GM19467 (cell line): Measurements from ENCODE around the gene CNTNAP5.

Source experiments
- ATAC-seq: cut with Tn5 transposase; IDR thresholded peaks from one replicate; pipeline ENCODE4 v1.9.1; 2021; ENCODE audit warnings: mild to moderate bottlenecking, moderate library complexity; ENCODE audit not compliant: unreplicated experiment

Gene CNTNAP5

GRCh38 chr2:124053796-124054195 is 28.7 kb downstream of the CNTNAP5 start:
- no peak for ATAC-seq

DNA sequence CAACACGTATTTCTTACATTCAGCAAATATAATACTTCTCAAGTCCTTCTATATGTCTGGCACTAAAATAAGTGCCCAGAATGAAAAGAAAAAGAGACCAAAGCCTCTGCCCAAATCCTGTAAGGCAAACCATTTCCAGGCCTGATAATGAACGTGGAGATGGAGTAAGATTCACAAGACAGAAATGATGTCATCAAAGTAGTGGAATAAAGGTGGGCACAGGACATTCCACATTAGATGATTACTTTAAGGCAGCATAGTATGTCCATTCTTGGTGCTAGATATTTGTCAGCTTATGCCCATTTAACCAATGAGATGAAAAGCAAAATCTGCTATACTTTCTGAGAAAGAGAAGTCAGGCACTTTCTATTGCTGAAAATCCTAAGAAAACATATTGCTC is 38.5 kb downstream of the CNTNAP5 start:
- ATAC-seq: no peak

DNA sequence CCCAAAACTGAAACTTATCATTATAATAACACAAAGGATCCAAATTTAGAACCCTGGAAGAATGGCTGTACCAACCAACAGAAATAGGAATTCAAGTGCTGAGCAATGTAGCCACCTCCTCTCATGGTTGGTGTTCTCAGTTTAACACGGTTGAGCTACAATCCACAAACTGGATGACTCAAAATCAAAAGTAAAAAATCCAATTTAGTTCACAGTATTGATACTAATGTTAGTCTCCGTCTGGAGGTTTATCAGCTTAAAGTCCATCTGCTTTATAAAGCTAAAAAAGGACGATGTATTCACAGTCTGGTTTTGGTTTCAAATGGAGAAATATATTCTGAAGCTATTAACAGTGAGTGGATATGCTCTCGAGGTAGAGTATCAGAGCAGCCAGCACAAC is 40.5 kb downstream of the CNTNAP5 start:
- ATAC-seq: no peak

DNA sequence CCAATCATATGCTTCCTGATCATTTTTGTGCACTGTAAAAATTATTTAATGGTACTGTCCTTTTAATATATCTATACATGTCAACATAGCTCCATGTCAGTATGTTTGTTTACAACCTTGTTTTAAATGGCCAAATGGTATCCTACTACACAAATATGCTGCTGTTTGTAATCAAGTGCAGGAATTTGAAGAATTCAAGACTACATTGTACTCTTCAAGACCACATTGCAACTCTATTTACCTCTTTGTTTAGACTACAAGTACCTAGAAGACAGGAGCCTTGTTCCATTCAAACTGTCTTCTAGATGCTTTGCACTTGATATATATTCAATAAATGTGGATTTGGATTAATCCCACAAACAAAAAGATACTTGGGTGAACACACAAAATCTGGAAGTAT is 41.7 kb downstream of the CNTNAP5 start:
- no peak for ATAC-seq

GRCh38 chr2:124079045-124079444 is 54.0 kb downstream of the CNTNAP5 start:
- no peak for ATAC-seq

DNA sequence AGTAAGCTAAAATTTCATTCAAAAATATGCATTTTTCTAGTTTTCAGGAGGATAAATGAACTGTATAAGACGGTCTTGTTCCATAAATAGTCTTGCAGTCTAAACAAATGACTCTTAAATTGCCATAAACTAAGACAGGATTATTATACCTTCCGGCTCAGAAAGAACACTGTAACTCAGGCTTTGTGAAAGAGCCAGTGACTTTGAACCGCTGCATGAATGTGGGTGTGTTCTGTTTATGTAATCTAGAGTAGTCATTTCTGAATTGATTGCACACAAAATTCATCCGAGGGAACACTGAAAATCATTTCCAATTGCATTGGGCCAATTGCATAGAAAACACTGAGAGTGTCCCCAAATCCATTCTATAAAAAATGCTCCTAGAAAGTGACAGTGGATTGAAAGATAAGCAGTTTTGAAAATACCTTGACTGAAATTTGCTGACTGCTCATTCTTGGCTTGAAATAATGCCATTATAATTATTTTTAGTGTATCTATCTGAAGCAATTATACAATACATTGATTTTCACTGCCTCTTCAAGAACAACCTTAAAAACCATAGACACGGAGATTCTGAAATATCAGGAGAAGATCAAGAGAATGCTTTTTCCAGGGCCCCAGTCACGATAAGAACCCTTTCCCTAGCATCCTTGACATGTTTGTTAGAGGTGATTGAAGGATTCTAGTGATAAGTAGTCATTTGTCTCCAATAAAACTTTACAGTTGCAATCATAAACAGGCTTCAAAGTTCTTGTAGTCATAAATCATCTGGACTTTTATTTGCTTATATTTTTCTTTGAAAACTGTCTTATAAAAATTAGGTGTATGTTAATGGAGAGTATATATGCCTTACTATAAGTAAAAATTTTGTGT is 55.4 kb downstream of the CNTNAP5 start:
- ATAC-seq: no peak

- no peak for ATAC-seq
Observed at GRCh38 chr2:124081154-124081716, 56.1 kb downstream of the CNTNAP5 start.

DNA sequence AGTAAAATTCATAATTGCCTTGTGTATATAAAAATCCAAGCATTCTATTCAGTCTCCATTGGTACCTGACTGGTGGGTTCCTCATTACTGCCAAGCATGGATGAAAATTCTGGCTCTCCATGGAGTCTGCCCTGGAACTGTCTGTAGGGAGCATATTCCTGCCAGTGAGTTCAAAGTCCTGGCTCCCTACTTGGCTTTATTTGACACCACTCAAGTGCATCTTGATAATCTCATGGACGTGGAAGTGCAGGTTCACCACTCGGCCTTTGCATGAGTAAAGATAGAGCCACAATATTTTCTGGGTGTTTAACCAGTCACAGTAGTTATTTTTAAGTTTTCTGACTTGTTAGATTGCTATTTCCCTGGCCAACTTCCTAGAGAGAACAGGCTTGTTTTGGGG is 63.5 kb downstream of the CNTNAP5 start:
- ATAC-seq: no peak

GRCh38 chr2:124091721-124092120 is 66.6 kb downstream of the CNTNAP5 start:
- ATAC-seq: no peak

DNA sequence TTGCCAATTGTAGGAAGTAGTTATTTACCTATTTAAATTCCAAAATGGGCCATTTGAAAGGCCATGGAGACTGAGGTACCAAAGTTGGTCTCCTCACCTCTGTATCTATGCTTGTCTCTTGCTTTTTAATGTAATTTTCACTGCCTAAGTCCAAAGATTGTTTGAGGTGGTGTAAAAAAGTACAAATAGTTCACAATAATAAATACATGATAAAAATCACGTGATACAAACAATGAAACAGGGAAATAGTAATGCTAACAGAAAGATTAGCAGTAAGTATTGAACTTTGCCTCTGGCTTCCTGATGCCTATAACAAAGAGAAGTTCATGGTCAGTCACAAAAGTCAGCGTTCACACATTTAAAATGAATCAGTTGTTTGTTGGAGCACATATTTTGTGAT is 67.6 kb downstream of the CNTNAP5 start:
- ATAC-seq: no peak

GRCh38 chr2:124104914-124105313 is 79.8 kb downstream of the CNTNAP5 start:
- ATAC-seq: no peak

DNA sequence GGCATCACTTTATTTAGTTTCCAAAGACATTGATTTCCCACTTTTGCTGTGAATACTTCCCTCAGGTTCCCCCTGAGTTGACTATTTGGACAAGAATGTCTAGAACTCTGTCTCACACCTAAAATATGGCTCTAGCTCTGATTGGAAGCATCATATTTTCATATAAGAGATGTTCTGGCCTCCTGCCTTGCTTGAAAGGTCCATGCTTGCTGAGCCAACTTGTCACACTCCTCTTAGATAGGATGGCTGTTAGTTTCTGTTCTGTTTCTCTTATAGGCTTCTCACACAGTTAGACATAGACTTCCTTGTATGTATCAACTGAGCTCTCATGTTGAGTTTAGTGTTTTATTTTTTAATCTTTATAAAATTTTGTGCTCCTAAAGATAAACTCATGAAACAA is 87.1 kb downstream of the CNTNAP5 start:
- no peak for ATAC-seq

DNA sequence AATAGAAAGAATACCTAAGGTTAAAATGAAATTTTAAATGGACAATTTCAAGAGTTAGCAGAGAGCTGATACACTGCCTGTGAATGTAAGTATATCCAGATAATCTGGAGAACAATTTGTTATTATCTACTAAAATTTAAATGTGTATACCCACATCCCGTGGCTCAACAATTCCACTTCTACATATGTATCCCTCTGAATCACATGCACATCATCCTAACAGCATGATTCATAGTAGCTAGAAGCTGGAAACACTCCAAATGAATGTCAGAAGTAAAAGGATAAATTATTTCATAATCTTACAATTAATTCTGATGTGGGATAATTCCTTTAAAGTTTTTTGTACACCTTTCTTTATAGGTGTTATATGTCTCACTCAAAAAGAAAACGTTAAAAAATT is 87.9 kb downstream of the CNTNAP5 start:
- no peak for ATAC-seq

DNA sequence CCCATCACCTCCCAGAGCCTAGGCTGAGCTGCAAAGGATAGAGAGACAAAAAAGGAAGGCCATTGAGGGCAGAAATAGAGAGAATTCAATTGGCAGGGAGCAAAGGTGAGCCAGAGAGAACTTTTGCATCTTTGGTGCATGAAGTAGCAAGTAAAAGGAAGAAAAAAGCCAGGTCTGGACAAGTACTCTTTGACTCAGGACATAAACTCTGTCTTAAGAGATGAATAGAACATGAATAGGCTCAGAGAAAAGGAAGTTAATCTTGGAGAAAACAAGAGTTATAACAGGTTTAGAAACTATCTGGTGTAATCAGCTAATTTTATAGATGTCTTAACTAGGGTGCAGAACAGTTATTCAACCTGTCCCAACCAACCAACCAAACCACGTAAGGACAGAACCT is 95.2 kb downstream of the CNTNAP5 start:
- ATAC-seq: no peak

DNA sequence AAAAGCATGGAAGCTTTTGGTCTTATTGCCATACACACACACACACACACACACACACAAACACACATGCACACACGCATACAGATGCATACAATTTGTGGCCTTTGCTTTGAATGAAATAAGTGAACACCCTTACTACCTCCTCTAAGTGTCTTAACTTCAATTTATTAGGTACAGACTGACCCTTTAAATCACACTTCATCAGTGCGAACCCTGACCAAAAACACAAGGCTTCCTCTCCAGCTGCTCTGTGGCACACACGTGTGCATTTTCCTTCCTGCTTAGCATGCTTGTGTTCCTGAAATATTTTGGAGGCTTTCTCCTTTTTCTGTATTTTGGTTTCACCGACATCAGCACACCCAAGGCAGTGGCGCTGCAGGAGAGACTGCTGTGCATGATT is 96.0 kb downstream of the CNTNAP5 start:
- ATAC-seq: no peak

GRCh38 chr2:124121760-124122275 is 96.7 kb downstream of the CNTNAP5 start:
- no peak for ATAC-seq

DNA sequence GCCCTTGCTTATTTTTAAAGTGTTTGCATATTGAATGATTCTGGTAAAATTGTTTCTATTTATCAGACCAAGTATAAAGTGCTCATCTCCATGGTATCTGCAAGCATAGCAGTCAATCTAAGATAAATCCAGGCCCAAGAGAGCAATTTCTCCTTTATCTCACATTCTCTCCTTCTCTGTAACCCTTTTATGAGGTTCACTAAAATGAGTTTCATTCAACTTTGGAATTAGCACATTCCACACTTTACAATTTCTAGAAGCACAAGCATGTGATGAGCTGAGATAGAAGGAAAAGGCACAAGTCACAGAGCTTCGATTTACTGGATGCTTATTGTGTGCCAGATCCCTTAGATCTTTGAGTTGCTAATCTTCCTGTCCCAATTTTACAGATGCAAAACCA is 97.3 kb downstream of the CNTNAP5 start:
- no peak for ATAC-seq

- ATAC-seq: no peak
Observed at GRCh38 chr2:124131276-124131675, 106.2 kb downstream of the CNTNAP5 start.

- ATAC-seq: no peak
Observed at GRCh38 chr2:124136110-124136509, 111.0 kb downstream of the CNTNAP5 start.

DNA sequence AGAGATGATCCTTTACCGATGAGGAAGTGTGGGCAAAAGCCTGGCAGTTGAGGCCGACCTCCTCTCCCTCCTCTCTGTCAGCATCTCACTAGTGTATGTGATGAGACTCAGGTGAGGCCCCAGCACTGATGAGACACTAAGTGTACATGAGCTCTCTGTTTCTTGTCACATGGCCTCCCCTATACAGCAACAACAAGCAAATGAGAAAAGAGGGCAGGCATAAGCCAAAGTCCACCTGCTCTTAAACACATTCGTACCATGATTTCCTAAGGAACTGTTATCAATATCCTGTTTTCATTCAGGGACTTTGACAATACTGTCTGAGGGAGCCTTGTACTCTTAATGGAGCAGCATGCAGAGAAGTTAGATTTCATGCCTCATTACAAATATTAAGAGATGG is 113.0 kb downstream of the CNTNAP5 start:
- no peak for ATAC-seq

DNA sequence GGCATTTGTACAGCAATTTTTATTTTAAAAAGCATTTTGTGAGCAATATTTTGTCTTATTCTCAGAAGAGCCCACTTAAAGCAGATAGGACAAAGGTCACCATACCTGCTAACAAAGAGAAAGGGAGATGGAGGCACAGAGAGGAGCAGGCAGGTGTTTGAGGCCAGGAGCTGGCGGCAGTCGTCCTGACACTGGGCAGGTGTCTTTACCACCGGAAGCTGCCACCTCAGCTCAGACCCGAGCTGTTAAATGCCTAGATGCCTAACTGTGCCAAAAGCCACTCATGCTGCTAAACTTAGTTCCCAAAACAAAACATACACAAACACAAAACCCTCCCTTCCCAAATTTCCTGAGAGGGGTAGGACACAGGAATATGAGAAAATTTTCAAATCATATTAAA is 120.9 kb downstream of the CNTNAP5 start:
- no peak for ATAC-seq

DNA sequence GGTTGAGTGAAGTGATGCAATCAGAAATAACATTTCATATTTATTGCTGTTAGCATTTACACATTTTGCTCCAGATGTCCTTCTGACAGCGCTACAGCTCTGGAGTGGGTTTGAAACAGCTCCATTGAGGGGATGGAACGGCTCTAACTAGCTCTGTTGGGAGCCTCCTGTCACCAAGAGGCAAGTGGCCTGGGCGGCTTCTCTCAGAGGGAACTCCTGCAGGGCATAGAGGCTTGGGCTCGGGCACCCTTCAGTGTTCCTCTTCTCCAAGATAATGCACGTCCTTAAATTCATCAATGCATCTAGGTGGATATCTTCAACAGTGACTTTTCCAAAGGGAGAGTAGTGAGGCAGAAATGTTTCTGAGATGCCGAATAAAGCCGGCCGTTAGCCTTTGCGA is 122.5 kb downstream of the CNTNAP5 start:
- ATAC-seq: no peak
